ENCODE measurements around the gene VIM. TPM values are rescaled to one million over a fixed set of nuclear protein-coding genes. Genes with fewer than 3 reads are reported as not detected.

The VIM gene
- total RNA-seq, 1 experiment from 2014 or later, result 7.2 TPM

- no TSS peak for BruUV-seq (replicated peaks)
- no peaks in the 10 kb centered on the region for H3K27me3 ChIP-seq (ENCODE audit: insufficient read depth, low read length)
- CTCF ChIA-PET, result interaction anchor here (0.6 kb wide), 1 partner anchor 540 kb away, joined by 3 read pairs; no protein-coding TSS in a partner anchor
- intact Hi-C loops (cut with micrococcal nuclease), result loop anchor here (10.0 kb wide), 1 partner anchor 170 kb away; no protein-coding TSS in a partner anchor
- H3K36me3 ChIP-seq (ENCODE audit: control insufficient read depth in 1 of 2, insufficient read depth in 2 of 2, low read length in 2 of 2), result no peaks in the 10 kb centered on the region
- no peak overlapping the region for H3K4me3 ChIP-seq (replicated peaks in 1 of 2; ENCODE audit: low read depth in 1 of 2, low read length in 2 of 2)
- H4K20me1 ChIP-seq (ENCODE audit: insufficient read depth), result no peaks in the 10 kb centered on the region
- H3K9me2 ChIP-seq (ENCODE audit: insufficient read depth), result no peaks in the 10 kb centered on the region
- H3K79me2 ChIP-seq (ENCODE audit: insufficient read depth, low read length), result no peaks in the 10 kb centered on the region
- H3K4me1 ChIP-seq (ENCODE audit: control insufficient read depth in 1 of 2, insufficient read depth in 2 of 2, low read length in 2 of 2), result peaks cover 6 to 10% of the 10 kb centered on the region in 2 experiments
- DNase-seq (ENCODE audit: low read depth, low spot score), result no peak
- POLR2A ChIA-PET, result no interaction called here
- H3K9ac ChIP-seq (ENCODE audit: low read length), result no peak overlapping the region
- H3K4me2 ChIP-seq (ENCODE audit: low read length), result no peak overlapping the region
- RAD21 ChIA-PET (ENCODE audit: low non-redundant PET in 1 of 2, low total read pairs in 2 of 2, uncharacterized antibody in 2 of 2, unreplicated experiment in 2 of 2), result no interaction called here
- no peak overlapping the region for H3K27ac ChIP-seq (ENCODE audit: low read depth, low read length)
- TF ChIP-seq SIN3A (IDR thresholded peaks at IDR 0.05; ENCODE audit: low read depth) (no peak), RAD21 (IDR thresholded peaks at IDR 0.05; ENCODE audit: low read depth) (peak; percentile 22; the same call in 1 of the 2 replicates)
- TF ChIP-seq, protein P1, sequence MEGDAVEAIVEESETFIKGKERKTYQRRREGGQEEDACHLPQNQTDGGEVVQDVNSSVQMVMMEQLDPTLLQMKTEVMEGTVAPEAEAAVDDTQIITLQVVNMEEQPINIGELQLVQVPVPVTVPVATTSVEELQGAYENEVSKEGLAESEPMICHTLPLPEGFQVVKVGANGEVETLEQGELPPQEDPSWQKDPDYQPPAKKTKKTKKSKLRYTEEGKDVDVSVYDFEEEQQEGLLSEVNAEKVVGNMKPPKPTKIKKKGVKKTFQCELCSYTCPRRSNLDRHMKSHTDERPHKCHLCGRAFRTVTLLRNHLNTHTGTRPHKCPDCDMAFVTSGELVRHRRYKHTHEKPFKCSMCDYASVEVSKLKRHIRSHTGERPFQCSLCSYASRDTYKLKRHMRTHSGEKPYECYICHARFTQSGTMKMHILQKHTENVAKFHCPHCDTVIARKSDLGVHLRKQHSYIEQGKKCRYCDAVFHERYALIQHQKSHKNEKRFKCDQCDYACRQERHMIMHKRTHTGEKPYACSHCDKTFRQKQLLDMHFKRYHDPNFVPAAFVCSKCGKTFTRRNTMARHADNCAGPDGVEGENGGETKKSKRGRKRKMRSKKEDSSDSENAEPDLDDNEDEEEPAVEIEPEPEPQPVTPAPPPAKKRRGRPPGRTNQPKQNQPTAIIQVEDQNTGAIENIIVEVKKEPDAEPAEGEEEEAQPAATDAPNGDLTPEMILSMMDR (IDR thresholded peaks at IDR 0.05 in 2 of 3, conservative IDR thresholded peaks at IDR 0.05 in 1 of 3; ENCODE audit: borderline replicate concordance in 1 of 3, insufficient read depth in 1 of 3, low read depth in 2 of 3, low read length in 2 of 3), result peak in 2 of 3 experiments; percentile 24 to 43; a peak in 3 of 6 replicates
- peak; percentile 35; the same call in 1 of the 2 replicates for ATAC-seq
- no peak overlapping the region for H2AFZ ChIP-seq (ENCODE audit: low read depth, low read length, poor library complexity, severe bottlenecking)
- no peaks in the 10 kb centered on the region for H3K9me3 ChIP-seq (ENCODE audit: control insufficient read depth in 1 of 2, insufficient read depth in 1 of 2, low read depth in 1 of 2, low read length in 2 of 2)
These were observed 7.1 kb downstream of the VIM start for GRCh38 chr10:17235136-17235535.

DNA sequence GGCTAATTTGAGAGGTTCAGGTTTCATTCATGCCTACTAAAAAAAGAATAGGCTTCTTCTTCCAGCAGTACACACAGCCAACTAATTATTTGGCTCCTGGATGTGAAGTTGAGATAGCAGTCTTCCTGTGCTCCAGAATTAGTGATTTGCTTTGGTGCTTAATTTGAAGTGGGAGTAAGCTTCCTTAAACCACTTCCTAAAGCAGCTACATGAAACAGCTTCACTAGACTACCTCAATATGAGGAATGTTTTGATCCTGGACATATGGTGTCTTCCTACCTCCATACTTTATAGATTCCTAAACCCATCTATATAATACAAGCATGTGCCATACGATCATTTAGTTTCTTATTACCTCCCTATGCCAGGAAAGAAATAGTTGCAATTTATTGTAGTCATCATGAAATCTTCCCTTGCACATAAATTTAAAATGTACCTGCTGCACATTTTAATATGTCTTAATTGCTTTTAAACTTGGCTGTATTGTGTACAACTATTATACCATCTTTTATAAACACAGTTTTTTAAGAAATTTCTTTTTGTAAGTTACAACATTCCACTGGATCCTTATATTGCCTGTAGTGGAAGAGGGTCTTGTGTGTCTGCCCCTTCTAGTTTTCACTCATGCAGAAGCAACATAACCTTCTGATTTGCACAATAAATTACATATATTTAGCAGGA is 8.6 kb downstream of the VIM start:
- no TSS peak for BruUV-seq (replicated peaks)
- ChIA-PET POLR2A (no interaction called here), CTCF (interaction anchor here (1.1 kb wide), 1 partner anchor 8 kb away, joined by 5 read pairs; the partner anchor contains the start of gene VIM), RAD21 (ENCODE audit: low non-redundant PET in 1 of 2, low total read pairs in 2 of 2, uncharacterized antibody in 2 of 2, unreplicated experiment in 2 of 2) (no interaction called here)
- Histone ChIP-seq H2AFZ (ENCODE audit: low read depth, low read length, poor library complexity, severe bottlenecking) (no peak overlapping the region), H3K79me2 (ENCODE audit: insufficient read depth, low read length) (no peaks in the 10 kb centered on the region), H3K27ac (ENCODE audit: low read depth, low read length) (no peak overlapping the region), H3K9me3 (ENCODE audit: control insufficient read depth in 1 of 2, insufficient read depth in 1 of 2, low read depth in 1 of 2, low read length in 2 of 2) (no peaks in the 10 kb centered on the region), H3K27me3 (ENCODE audit: insufficient read depth, low read length) (no peaks in the 10 kb centered on the region), H3K4me2 (ENCODE audit: low read length) (no peak overlapping the region), H4K20me1 (ENCODE audit: insufficient read depth) (no peaks in the 10 kb centered on the region), H3K9me2 (ENCODE audit: insufficient read depth) (no peaks in the 10 kb centered on the region), H3K4me3 (replicated peaks in 1 of 2; ENCODE audit: low read depth in 1 of 2, low read length in 2 of 2) (no peak overlapping the region), H3K9ac (ENCODE audit: low read length) (no peak overlapping the region), H3K36me3 (ENCODE audit: control insufficient read depth in 1 of 2, insufficient read depth in 2 of 2, low read length in 2 of 2) (no peaks in the 10 kb centered on the region), H3K4me1 (ENCODE audit: control insufficient read depth in 1 of 2, insufficient read depth in 2 of 2, low read length in 2 of 2) (no peaks in the 10 kb centered on the region)
- DNase-seq (ENCODE audit: low read depth, low spot score) (no peak), ATAC-seq (no peak)
- intact Hi-C loops (cut with micrococcal nuclease), result loop anchor here (10.0 kb wide), 1 partner anchor 172 kb away; no protein-coding TSS in a partner anchor
- TF ChIP-seq FOSL1 (IDR thresholded peaks at IDR 0.05; ENCODE audit: low read depth) (no peak), RAD21 (IDR thresholded peaks at IDR 0.05; ENCODE audit: low read depth) (no peak), SIN3A (IDR thresholded peaks at IDR 0.05; ENCODE audit: low read depth) (no peak), ZNF274 (IDR thresholded peaks at IDR 0.05; ENCODE audit: low read depth, low read length) (no peak), SP1 (IDR thresholded peaks at IDR 0.05; ENCODE audit: low read depth) (no peak), ZFX (IDR thresholded peaks at IDR 0.05) (no peak), EGR1 (IDR thresholded peaks at IDR 0.05; ENCODE audit: low read depth) (no peak), POLR2AphosphoS5 (IDR thresholded peaks at IDR 0.05; ENCODE audit: low read depth, low read length) (no peak)
- TF ChIP-seq, protein P2, sequence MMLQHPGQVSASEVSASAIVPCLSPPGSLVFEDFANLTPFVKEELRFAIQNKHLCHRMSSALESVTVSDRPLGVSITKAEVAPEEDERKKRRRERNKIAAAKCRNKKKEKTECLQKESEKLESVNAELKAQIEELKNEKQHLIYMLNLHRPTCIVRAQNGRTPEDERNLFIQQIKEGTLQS (IDR thresholded peaks at IDR 0.05), result no peak

Data from HCT116 (cell line).